Measurements from ENCODE around the gene WDFY4.

WDFY4 gene

GRCh38 chr10:48792121-48792520 is 107.4 kb downstream of the WDFY4 start:
- Histone ChIP-seq H3K9ac (no peak overlapping the region), H3K27ac (no peak overlapping the region), H3K4me3 (no peak overlapping the region), H3K4me1 (no peaks in the 10 kb centered on the region), H3K4me2 (no peak overlapping the region), H3K27me3 (no peaks in the 10 kb centered on the region), H3K9me3 (no peaks in the 10 kb centered on the region), H4K20me1 (no peaks in the 10 kb centered on the region), H3K36me3 (peaks cover 51% of the 10 kb centered on the region)
- TF ChIP-seq Cebpa-rat (IDR thresholded peaks at IDR 0.05), result no peak

DNA sequence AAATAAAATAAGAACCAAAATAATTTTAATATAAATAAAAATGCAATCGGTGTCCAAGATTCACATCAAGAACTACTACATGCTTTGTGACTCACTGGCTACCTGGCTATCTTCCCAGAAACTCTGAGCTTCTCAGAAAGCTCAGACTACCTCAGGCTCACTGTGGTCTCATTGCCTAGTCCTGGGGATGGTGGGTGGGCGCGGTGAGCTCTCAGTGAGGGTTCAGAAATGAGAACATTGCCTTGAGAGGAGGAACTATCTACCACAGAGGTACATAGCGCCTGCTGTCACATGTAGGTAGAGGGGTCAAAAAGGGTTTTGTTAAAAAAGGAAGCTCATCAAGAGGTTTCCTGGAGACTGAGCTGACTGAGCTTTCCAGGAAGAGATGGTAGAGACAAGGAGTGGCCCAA is 108.0 kb downstream of the WDFY4 start:
- TF ChIP-seq Cebpa-rat (IDR thresholded peaks at IDR 0.05), result no peak
- Histone ChIP-seq H3K36me3 (peaks cover 48% of the 10 kb centered on the region), H3K4me2 (no peak overlapping the region)

DNA sequence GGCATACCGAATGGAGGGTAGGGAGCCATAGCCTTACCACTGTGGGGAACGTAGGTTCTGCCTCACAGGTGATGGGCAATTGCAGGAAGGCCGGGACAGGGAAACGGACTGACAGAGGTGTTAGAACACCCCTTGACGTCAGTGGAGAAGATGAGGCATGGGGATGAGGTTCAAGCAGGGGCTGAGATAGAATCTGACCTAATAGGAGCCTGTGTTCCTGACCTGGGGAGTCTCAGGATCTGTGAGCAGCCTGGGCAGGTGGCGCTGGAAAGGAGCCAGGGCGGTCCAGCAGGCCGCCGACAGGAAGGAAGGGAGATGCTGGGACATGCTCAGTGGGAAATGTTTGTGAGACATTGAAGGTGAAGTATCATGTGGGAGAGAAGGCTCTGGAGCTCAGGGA is 109.4 kb downstream of the WDFY4 start:
- no peaks in the 10 kb centered on the region for H3K4me1 ChIP-seq
- H4K20me1 ChIP-seq, result no peaks in the 10 kb centered on the region
- no peak overlapping the region for H3K4me3 ChIP-seq
- H3K9ac ChIP-seq, result no peak overlapping the region
- no peak overlapping the region for H3K27ac ChIP-seq
- TF ChIP-seq Cebpa-rat (IDR thresholded peaks at IDR 0.05), result no peak
- peaks cover 41% of the 10 kb centered on the region for H3K36me3 ChIP-seq
- no peaks in the 10 kb centered on the region for H3K9me3 ChIP-seq
- H3K4me2 ChIP-seq, result no peak overlapping the region
- no peaks in the 10 kb centered on the region for H3K27me3 ChIP-seq

More for the DNA sequence above, 108.0 kb downstream of the WDFY4 start:
- H3K4me1 ChIP-seq, result no peaks in the 10 kb centered on the region
- no peaks in the 10 kb centered on the region for H3K9me3 ChIP-seq
- H4K20me1 ChIP-seq, result no peaks in the 10 kb centered on the region
- H3K27me3 ChIP-seq, result no peaks in the 10 kb centered on the region
- no peak overlapping the region for H3K9ac ChIP-seq
- H3K4me3 ChIP-seq, result no peak overlapping the region
- no peak overlapping the region for H3K27ac ChIP-seq

GRCh38 chr10:48796713-48797245 is 112.1 kb downstream of the WDFY4 start:
- no peak for TF ChIP-seq Cebpa-rat (IDR thresholded peaks at IDR 0.05)
- Histone ChIP-seq H3K36me3 (peaks cover 21% of the 10 kb centered on the region), H3K27me3 (no peaks in the 10 kb centered on the region), H3K9me3 (peaks cover 13% of the 10 kb centered on the region), H3K4me3 (no peak overlapping the region), H4K20me1 (no peaks in the 10 kb centered on the region), H3K27ac (no peak overlapping the region), H3K4me2 (no peak overlapping the region), H3K9ac (no peak overlapping the region), H3K4me1 (peaks cover 19% of the 10 kb centered on the region)

DNA sequence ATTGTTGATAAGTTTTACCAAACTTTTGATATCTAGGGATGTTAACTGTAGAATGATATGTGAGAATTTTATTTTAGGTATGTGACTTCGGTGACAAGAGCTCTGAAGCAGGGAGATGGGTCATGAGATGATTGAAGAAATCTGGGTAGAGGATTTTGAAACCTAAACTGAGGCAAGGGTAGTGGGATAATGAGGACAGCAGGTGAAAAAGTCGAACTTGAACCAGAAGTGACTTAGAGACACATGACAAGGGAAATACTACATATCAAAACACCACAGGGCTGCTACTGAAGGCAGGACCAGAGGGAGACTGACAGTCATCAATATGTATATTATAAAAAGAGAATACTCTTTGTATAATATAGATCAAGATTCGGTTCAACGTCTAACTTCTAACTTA is 113.2 kb downstream of the WDFY4 start:
- Histone ChIP-seq H3K4me2 (no peak overlapping the region), H3K27ac (no peak overlapping the region), H3K9me3 (peaks cover 13% of the 10 kb centered on the region), H3K27me3 (no peaks in the 10 kb centered on the region), H3K4me3 (no peak overlapping the region), H3K36me3 (peaks cover 16% of the 10 kb centered on the region), H3K4me1 (peaks cover 30% of the 10 kb centered on the region), H3K9ac (no peak overlapping the region), H4K20me1 (no peaks in the 10 kb centered on the region)
- TF ChIP-seq Cebpa-rat (IDR thresholded peaks at IDR 0.05), result no peak

DNA sequence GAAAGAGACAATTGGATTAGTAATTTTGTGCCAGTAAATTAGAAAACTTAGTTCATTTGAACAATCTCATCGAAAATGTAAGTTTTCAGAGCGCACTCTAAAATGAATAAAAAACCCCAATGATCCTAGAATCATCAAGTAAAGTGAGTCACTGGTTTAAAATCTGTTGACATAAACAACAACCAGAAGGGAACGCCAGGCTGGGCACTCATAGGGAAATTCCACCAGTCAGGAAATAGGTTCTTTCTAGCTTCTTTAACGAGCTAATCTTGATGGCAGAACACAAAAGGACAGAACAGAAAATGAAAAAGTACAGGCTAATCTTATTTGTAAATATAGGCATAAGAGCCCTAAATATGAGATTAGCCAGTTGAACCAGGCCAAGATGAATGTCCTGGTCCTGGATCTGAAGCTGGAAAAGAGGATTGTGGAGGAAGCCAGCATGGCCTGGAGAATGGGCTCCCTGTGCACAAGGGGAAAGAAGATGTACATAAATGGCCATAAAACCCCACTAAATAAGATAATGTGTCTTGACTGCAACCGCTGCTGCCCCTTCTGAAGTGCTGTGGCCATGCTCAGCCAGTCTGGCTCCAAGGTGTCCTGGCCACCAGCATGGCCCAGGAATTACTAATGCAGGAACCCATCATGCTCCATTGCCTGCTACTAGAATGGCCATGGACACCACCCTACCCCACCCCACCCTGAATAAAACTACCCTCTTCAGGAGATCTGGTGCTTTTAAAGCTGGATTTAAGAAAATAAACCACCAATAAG is 114.0 kb downstream of the WDFY4 start:
- Histone ChIP-seq H3K27ac (no peak overlapping the region), H3K27me3 (no peaks in the 10 kb centered on the region), H3K9me3 (peaks cover 13% of the 10 kb centered on the region), H3K4me1 (peaks cover 38% of the 10 kb centered on the region), H3K4me3 (no peak overlapping the region), H3K4me2 (no peak overlapping the region), H3K36me3 (peaks cover 16% of the 10 kb centered on the region), H3K9ac (no peak overlapping the region), H4K20me1 (no peaks in the 10 kb centered on the region)
- no peak for TF ChIP-seq Cebpa-rat (IDR thresholded peaks at IDR 0.05)

- Histone ChIP-seq H3K4me2 (peak overlapping the region; percentile 47; the same call in 1 of the 2 replicates), H4K20me1 (no peaks in the 10 kb centered on the region), H3K27ac (peak overlapping the region; percentile 62; the same call in 1 of the 2 replicates), H3K9ac (no peak overlapping the region), H3K4me1 (peaks cover 46% of the 10 kb centered on the region), H3K9me3 (peaks cover 13% of the 10 kb centered on the region), H3K36me3 (peaks cover 16% of the 10 kb centered on the region), H3K4me3 (no peak overlapping the region), H3K27me3 (no peaks in the 10 kb centered on the region)
- no peak for TF ChIP-seq Cebpa-rat (IDR thresholded peaks at IDR 0.05)
These were observed 114.8 kb downstream of the WDFY4 start for GRCh38 chr10:48799341-48800006.

DNA sequence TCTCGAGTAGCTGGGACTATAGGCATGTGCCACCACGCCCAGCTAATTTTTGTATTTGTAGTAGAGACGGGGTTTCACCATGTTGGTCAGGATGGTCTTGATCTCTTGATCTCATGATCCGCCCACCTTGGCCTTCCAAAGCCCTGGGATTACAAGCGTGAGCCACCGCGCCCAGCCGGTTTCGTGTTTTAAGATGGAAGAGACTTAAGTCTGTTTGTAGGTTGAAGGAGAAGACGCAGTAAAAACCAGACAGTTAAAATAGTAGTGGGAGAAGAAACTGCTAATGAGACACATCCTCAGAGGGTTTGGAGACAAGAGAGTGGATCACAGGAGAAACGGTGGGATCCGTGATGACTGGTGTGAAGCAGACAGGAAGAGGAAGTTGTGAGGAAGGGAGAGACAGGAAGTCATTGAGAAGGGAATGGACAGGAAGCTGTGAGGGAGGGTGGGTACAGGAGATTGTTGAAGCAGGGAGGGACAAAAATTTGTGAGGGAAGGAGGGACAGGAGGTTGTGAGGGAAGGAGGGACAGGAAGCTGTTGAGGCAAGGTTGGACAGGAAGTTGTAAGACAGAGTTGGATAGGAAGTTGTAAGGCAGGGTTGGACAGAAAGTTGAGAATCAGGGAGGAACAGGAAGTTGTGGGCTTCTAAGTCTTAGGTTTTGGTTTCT is 115.5 kb downstream of the WDFY4 start:
- H3K27me3 ChIP-seq, result no peaks in the 10 kb centered on the region
- peak overlapping the region; percentile 62 for H3K27ac ChIP-seq
- no peak overlapping the region for H3K4me3 ChIP-seq
- H3K9me3 ChIP-seq, result peaks cover 13% of the 10 kb centered on the region
- TF ChIP-seq Cebpa-rat (IDR thresholded peaks at IDR 0.05), result no peak
- H3K4me1 ChIP-seq, result peaks cover 53% of the 10 kb centered on the region
- H4K20me1 ChIP-seq, result no peaks in the 10 kb centered on the region
- peaks cover 16% of the 10 kb centered on the region for H3K36me3 ChIP-seq
- H3K4me2 ChIP-seq, result peak overlapping the region; percentile 47
- H3K9ac ChIP-seq, result no peak overlapping the region

DNA sequence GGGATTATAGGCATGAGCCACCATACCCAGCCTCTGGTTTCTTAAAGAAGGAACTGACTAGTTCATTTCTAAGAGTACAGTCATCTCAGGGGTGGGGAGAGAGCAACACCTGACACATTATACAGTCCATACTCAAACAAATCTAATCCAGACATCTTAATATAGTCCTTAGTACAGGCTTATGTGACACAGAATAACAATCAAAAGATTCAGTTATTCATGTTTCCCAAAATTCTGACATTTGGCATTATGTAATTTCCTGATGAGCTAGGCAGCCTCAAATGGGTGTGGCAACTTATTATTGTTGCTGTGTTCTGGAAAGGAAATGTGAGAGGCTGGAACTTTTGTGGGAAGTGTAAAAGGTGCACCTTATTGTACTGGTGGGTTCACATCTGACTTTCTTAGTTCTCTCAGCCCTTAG is 116.3 kb downstream of the WDFY4 start:
- Histone ChIP-seq H3K9me3 (peaks cover 13% of the 10 kb centered on the region), H3K4me2 (peak overlapping the region; percentile 47; the same call in 1 of the 2 replicates), H3K27me3 (no peaks in the 10 kb centered on the region), H3K4me3 (peak overlapping the region; percentile 19; the same call in 1 of the 2 replicates), H3K4me1 (peaks cover 61% of the 10 kb centered on the region), H3K27ac (peak overlapping the region; percentile 62; the same call in 1 of the 2 replicates), H3K9ac (no peak overlapping the region), H3K36me3 (peaks cover 19% of the 10 kb centered on the region), H4K20me1 (no peaks in the 10 kb centered on the region)
- TF ChIP-seq Cebpa-rat (IDR thresholded peaks at IDR 0.05), result no peak

Measured in BLaER1 (cell line).